Gastroesophageal sphincter (tissue), 4 donors: ENCODE results near the gene SDCBP2. TPM values are rescaled to one million over a fixed set of nuclear protein-coding genes. Genes with fewer than 3 reads are reported as not detected.
A peak's percentile ranks its signal among the peaks of the same experiment; 100 is the strongest.

Experiments
- ATAC-seq: fragments of 150-250 bp; one replicate; pipeline ENCODE4 v1.9.1; 2016; ENCODE audit warnings: mild to moderate bottlenecking, moderate library complexity
- H3K27ac ChIP-seq, 4 donors: fragments of 200-600 bp; sonication (generic) in 3 of 4; 1 replicate in 3 of 4; 2 replicates in 1 of 4; pipeline ENCODE4 v1.5.1; 2016 to 2019
- H3K27me3 ChIP-seq: fragments of 200-600 bp; sonication (generic); one replicate; pipeline ENCODE4 v1.5.1; 2019
- H3K36me3 ChIP-seq, 2 donors: fragments of 200-600 bp; sonication (generic); one replicate each; pipeline ENCODE4 v1.5.1; 2019; ENCODE audit warnings: control low read depth in 1 of 2
- H3K4me1 ChIP-seq, 3 donors: fragments of 200-600 bp; sonication (generic); 1 replicate in 2 of 3; 2 replicates in 1 of 3; pipeline ENCODE4 v1.5.1; 2016 to 2019; ENCODE audit warnings: control low read depth in 2 of 3
- H3K4me3 ChIP-seq, 2 donors: fragments of 200-600 bp; sonication (generic); one replicate each; pipeline ENCODE4 v1.5.1; 2019; ENCODE audit warnings: mild to moderate bottlenecking in 1 of 2, moderate library complexity in 1 of 2
- H3K9me3 ChIP-seq, 3 donors: fragments of 200-600 bp; sonication (generic); one replicate each; pipeline ENCODE4 v1.5.1; 2017 to 2019; ENCODE audit warnings: control low read depth in 2 of 3
- CTCF ChIP-seq, 4 experiments: fragments of 200-600 bp in 2 of 4; fragments of 450-650 bp in 2 of 4; sonication (generic) in 1 of 4; IDR thresholded peaks; one replicate each; pipeline ENCODE4 v1.5.1; 2017 to 2019; ENCODE audit warnings: antibody characterized with exemption in 4 of 4, mild to moderate bottlenecking in 2 of 4, moderate library complexity in 2 of 4
- EP300 ChIP-seq: sonication (generic); formaldehyde crosslinking; IDR thresholded peaks from one replicate; pipeline ENCODE4 v1.6.1; 2017; ENCODE audit warnings: antibody characterized with exemption, mild to moderate bottlenecking
- POLR2A ChIP-seq, 2 donors: fragments of 450-650 bp; IDR thresholded peaks; one replicate each; pipeline ENCODE4 v1.6.1; 2017; ENCODE audit warnings: antibody characterized with exemption in 2 of 2, mild to moderate bottlenecking in 2 of 2, moderate library complexity in 1 of 2
- POLR2AphosphoS5 ChIP-seq: sonication (generic); formaldehyde crosslinking; IDR thresholded peaks from one replicate; pipeline ENCODE4 v1.6.1; 2017; ENCODE audit warnings: antibody characterized with exemption
- WGBS, 2 donors: methylation state at CpG; one replicate each; pipeline ENCODE4 v1.1.5; 2018; ENCODE audit warnings: low coverage in 1 of 2; 5-methylcytosine and 5-hydroxymethylcytosine counted together
- total RNA-seq, 4 donors: library from RNA; depleted of rRNA; stranded (reverse); fragments of >200 nt; gene quantifications; one replicate each; pipeline ENCODE4 v1.1.0, GENCODE V29; 2016

SDCBP2 gene
- total RNA-seq, 4 donors from 2014 or later: 1.6 to 17.5 (median 3.5) TPM

GRCh38 chr20:1280195-1281102 is 48.5 kb downstream of the SDCBP2 start:
- Histone ChIP-seq H3K27ac (peak overlapping the region in 1 of 4 donors; percentile 10), H3K4me1 (peaks cover 0 to 5% (median 0%) of the 10 kb centered on the region in 3 donors), H3K9me3 (no peaks in the 10 kb centered on the region), H3K4me3 (no peak overlapping the region), H3K36me3 (peaks cover 0 to 7% of the 10 kb centered on the region in 2 donors), H3K27me3 (no peaks in the 10 kb centered on the region)
- no peak for ATAC-seq
- WGBS, 2 donors: 65 to 78% methylated on average over 2 to 3 of the region's 6 CpGs
- TF ChIP-seq EP300 (no peak), CTCF (IDR thresholded peaks at IDR 0.05) (no peak), POLR2AphosphoS5 (no peak)

GRCh38 chr20:1278993-1279392 is 49.9 kb downstream of the SDCBP2 start:
- Histone ChIP-seq H3K9me3 (no peaks in the 10 kb centered on the region), H3K36me3 (peaks cover 0 to 7% of the 10 kb centered on the region in 2 donors), H3K4me1 (peaks cover 0 to 5% (median 0%) of the 10 kb centered on the region in 3 donors), H3K4me3 (no peak overlapping the region), H3K27me3 (no peaks in the 10 kb centered on the region), H3K27ac (no peak overlapping the region)
- WGBS, 2 donors: 86 to 88% methylated on average over 4 of the region's 4 CpGs
- TF ChIP-seq CTCF (IDR thresholded peaks at IDR 0.05): no peak
- no peak for TF ChIP-seq POLR2AphosphoS5
- TF ChIP-seq POLR2A (IDR thresholded peaks at IDR 0.05): no peak
- TF ChIP-seq EP300: no peak
- no peak for ATAC-seq

- Histone ChIP-seq H3K4me1 (peaks cover 0 to 5% (median 0%) of the 10 kb centered on the region in 3 donors), H3K27ac (no peak overlapping the region), H3K4me3 (no peak overlapping the region), H3K9me3 (no peaks in the 10 kb centered on the region), H3K36me3 (peaks cover 0 to 10% of the 10 kb centered on the region in 2 donors), H3K27me3 (no peaks in the 10 kb centered on the region)
- ATAC-seq: no peak
- TF ChIP-seq EP300 (no peak), POLR2AphosphoS5 (no peak), POLR2A (IDR thresholded peaks at IDR 0.05) (no peak), CTCF (IDR thresholded peaks at IDR 0.05) (no peak)
- 82 to 92% methylated on average over 2 to 4 of the region's 8 CpGs for WGBS, 2 donors
These were observed 51.2 kb downstream of the SDCBP2 start for GRCh38 chr20:1277529-1278322.

GRCh38 chr20:1275919-1276318 is 53.0 kb downstream of the SDCBP2 start:
- no peak for TF ChIP-seq EP300
- TF ChIP-seq CTCF (IDR thresholded peaks at IDR 0.05): no peak
- TF ChIP-seq POLR2A (IDR thresholded peaks at IDR 0.05): no peak
- no peak for ATAC-seq
- WGBS, 2 donors: no CpG with 5 or more reads among the region's 2 CpGs
- no peak overlapping the region for H3K27ac ChIP-seq
- peaks cover 0 to 16% of the 10 kb centered on the region in 2 donors for H3K36me3 ChIP-seq
- no peaks in the 10 kb centered on the region for H3K9me3 ChIP-seq
- no peak overlapping the region for H3K4me3 ChIP-seq
- no peaks in the 10 kb centered on the region for H3K4me1 ChIP-seq
- no peaks in the 10 kb centered on the region for H3K27me3 ChIP-seq
